Limb (tissue), 2 donors: ENCODE measurements around the gene GPC3.
"Not testable (repeated sequence)": the region's sequence is repeated elsewhere in the genome, so short reads cannot be mapped to it uniquely, and the experiment has no call there.

ENCODE experiments used
- DNase-seq, 2 donors: peaks; one replicate each; pipeline ENCODE4 v3.0.0-alpha.2; 2016; ENCODE audit errors: extremely low spot score in 2 of 2

GPC3 gene

DNA sequence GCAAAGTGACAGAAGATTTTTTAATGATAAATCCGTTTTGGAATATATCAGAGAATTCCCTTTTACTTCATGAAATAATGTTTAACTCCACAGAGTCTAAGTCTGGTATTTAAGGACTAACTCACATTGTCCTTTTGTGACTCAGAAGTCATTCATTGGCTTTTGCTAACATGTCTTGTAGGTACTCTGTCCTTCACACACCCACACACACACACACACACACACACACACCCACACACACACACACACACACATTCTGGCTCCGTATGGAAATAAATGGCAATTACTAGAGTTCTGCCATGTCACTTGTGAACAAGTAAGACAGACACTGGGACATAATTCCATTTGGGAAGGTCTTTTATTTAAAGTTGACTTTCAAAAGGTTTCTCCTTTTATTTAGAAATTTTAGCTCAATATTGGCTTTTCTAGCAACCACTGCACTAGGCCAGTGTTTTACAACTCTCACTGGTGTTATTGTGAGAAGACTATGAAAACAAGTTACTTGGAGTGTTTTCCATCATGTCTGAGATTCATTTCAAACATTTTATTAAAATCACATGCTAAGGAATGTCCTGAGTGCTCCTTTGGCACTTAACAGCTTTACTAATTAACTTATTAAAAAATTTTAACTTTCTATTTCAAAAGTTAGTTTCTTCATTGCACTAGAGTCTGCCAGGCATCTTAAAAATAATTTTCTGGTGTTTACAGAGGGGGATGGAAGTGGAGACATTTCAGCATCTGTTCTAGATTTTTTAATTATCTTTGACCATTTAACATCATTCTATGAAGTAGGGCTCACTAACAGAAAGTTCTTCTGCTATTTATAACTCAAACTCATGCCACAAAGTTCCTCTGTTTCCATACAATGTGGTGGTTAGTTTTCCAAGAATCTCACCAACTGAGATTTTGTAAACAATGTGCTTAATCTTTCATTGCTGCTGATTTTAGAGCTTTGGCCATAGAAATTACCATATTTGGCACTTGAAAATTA, 329.8 kb downstream of the GPC3 start:
- DNase-seq, result no peak

GRCh38 chrX:133654811-133655210, 330.6 kb downstream of the GPC3 start:
- no peak for DNase-seq

- no peak for DNase-seq
Observed at GRCh38 chrX:133653358-133653757, 332.0 kb downstream of the GPC3 start.

DNA sequence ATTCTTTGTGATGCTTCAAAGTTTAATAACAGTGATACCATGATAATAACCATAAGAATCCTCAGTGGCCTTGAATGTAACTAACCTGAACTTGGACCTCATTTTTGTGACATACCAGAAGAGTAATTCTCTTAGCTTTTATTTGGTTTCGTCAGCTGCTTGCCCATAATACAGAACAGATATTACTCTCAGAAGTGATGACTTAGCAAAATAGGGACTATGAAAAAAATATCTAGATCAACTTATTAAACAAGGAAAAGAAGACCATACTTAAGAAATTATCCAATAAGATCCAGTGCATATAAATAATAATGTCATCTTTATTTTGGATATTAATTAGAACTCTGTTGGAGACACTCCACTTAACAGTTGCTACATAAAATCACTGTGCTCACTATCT, 333.2 kb downstream of the GPC3 start:
- DNase-seq, result no peak

DNA sequence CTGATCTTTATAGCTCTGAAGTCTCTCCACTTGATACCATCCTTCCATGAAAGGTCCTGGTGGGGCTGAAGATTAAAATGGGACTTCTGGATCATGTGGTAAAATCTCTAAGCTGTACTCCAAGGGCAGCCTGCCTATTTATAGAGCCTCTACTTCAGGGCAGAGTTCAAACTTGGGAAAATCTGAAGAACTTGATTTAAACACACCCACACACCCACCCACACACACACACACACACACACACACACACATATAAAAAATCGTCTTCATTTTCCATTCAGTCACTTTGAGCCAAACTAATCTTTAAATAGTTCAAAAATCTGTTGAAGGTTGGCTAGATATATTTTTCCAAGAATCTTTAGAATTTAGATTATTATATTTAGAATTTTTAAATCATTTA, 335.2 kb downstream of the GPC3 start:
- no peak for DNase-seq

- DNase-seq, result no peak
Observed at GRCh38 chrX:133649651-133650050, 335.7 kb downstream of the GPC3 start.

- no peak for DNase-seq
Observed at GRCh38 chrX:133648594-133648993, 336.8 kb downstream of the GPC3 start.

GRCh38 chrX:133646719-133647116, 338.7 kb downstream of the GPC3 start:
- DNase-seq, result no peak

DNA sequence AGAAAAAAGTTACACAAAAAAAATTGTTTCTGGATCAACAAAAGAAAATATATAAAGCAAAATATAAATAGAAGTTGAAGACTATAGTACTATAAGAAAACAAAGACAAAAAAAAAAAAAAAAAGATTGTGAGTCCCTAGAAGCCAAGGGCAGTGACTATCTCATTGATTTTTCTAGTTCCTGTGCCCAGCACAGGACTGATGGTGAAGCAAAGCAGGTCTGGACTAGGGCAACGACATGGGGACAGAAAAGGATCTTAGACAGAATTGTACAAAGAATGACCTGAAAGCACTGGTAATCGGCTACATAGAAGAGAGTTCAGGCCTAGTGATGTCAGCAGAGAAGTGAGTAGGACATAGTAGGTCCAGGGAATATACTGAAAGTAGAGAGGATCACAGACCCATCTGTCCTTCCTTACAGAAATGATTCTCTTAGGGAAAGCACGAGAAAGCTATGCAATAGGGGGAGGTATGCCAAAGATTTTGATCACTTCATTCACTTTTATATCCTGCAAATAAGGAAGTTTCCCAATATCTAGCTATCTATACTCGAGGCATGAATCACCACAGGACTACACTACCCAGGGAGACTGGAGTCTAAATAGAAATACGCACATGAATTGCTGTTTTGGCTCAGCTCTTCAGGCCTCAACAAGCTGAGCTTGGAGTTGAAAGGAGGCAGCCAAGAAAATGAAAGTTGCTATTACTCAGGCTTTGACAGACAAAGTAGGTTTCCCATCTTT, 339.2 kb downstream of the GPC3 start:
- no peak for DNase-seq

DNA sequence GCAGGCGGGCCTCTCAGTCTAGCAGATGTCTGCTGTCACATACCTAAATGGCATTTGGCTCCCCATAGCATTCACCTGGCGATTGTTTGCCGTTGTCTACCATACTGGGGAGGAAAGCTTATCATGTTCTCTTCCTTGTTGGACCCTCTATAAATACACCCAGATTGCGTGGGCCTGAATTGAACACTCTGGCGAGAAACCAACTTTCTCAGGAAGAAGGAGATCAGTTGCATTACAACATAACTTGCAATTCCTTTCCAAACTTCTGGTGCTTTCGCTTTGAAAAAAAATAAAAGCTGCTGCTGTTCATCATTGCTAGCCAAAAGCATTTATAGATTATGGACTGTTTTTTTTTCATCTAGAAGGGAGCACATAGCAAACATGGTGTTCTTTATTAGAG, 340.1 kb downstream of the GPC3 start:
- DNase-seq, result peak in 1 of 2 donors; percentile 20

DNA sequence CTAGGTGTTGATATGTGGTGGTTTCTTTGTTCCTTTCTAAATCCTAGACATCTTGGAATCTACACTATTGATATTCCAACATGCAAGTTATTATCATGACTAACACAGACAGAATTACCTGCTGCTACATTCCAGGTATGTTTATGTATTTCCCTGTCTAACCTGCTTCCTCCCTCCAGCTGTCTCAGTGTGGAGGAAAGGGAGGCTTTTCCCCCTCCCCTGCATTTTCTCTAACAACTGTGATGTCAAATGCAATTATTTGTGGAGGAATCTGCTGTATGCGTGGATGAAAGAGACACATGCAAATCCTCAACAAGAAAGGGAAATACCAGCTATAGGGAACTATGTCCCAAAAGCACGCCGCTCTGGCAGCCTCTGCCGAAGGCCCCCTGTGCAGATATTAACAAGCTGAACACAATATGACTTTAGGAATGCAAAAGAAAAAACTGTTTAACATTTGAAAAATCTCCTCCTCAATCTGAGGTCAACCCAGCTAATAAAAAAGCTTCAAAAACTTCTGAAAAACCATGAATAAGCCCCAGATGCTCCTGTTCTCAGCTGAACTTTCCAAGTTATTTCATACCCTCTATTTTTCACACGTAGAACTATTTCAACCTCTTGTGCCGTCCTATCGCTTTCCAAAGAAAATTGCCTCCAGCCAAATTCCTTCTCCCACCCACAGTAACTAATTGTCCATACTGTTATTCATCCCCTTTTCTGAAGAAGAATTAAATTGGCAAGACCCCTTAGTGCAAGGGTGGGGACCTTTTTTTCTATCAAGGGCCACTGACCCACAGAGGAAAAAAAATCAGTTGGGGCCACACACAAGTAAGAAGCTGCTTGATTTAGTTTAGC, 345.0 kb downstream of the GPC3 start:
- DNase-seq, result peak in 1 of 2 donors; percentile 14

DNA sequence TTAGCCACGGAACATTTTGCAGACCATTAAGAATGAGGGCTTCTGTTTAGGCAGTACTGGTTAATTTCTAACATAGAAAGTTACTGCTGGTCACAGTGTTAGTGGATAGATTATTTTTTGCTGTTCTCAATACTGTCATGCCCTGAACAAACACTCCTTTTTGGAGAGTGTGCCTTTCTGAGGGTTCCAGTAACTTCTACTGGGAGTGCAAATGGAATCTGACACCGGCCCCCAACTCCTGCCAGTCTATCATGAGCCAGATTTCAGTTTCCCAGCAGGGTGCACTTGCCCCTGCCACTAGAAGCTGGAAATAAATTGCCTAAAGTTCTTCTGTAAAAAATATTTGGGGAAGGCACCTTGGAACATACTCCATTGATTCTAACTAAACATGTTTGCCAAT, 345.7 kb downstream of the GPC3 start:
- no peak for DNase-seq

- DNase-seq, result peak in 1 of 2 donors; percentile 28
Observed at GRCh38 chrX:133638285-133638684, 347.1 kb downstream of the GPC3 start.

DNA sequence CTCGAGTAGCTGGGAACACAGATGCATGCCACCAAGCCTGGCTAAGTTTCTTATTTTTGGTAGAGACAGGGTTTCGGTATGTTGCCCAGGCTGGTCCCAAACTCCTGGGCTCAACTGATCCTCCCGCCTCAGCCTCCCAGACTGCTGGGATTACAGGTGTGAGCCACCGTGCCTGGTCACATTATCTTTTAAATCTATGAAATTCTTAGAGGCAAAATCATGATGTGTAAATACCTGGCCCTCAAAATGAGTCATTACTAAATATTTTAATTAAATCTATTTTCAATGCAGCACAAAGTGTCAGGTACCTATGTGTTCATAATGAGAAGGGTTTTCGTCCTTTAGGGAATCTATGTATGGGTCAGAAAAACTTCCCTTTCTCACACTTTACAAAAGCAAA, 347.6 kb downstream of the GPC3 start:
- no peak for DNase-seq

GRCh38 chrX:133636009-133636408, 349.4 kb downstream of the GPC3 start:
- no peak for DNase-seq

DNA sequence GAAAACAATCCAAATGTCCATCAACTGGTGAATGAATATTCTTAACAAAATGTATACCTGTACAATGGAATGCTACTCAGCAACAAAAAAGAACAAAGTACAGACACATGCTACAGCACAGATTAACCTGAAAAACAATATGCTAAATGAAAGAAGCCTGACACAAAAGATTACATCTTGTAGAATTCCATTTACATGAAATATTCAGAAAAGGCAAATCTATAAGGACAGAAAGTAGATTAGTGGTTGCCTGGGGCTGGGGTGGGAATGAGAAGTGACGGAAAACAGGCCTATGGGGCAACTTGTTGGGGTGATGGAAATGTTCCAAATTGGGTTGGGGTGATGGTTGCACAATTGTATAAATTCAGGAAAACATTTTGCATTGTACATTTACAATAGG, 351.0 kb downstream of the GPC3 start:
- DNase-seq, result no peak

- DNase-seq, result no peak
Observed at GRCh38 chrX:133633950-133634349, 351.4 kb downstream of the GPC3 start.

GRCh38 chrX:133633162-133633561, 352.2 kb downstream of the GPC3 start:
- DNase-seq, result no peak

DNA sequence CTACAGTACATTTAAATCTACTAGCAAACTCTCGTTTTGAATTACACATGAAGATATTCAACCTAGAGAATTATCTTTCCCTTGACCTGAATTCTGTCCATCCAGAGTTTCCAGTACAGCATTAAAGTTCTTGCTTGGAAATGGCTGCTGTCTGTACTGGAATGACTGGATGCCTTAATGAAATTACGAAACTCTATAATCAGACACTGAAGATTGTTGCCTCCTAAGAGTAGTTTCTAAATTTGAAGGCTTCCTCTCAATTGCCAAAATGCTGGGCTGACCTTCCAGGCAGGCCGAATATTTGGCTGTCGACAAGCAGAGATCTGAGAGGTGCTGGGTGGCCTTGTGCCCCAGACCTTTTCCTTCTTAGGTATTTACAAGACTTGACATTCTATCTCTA, 355.0 kb downstream of the GPC3 start:
- DNase-seq, result no peak

DNA sequence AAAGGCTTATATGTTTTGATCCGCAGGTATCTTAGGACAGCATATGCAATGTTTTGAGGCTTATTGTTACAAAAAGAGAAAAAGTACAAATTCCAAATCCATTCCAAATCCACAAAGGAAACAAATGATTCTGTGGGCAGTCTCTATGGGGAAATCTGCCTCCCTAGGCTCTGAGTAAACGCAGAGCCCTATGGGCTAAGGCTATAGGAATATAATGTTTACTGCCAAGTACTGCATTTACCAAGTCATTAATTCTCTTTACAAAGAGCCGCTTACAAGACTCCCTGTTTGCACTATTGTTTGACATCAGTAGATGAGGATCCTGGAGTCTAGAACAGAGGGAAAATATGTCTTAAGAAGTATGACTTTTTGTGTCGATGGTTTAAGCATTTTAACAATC, 357.7 kb downstream of the GPC3 start:
- no peak for DNase-seq

GRCh38 chrX:133621384-133621783, 364.0 kb downstream of the GPC3 start:
- not testable (repeated sequence) for DNase-seq

DNA sequence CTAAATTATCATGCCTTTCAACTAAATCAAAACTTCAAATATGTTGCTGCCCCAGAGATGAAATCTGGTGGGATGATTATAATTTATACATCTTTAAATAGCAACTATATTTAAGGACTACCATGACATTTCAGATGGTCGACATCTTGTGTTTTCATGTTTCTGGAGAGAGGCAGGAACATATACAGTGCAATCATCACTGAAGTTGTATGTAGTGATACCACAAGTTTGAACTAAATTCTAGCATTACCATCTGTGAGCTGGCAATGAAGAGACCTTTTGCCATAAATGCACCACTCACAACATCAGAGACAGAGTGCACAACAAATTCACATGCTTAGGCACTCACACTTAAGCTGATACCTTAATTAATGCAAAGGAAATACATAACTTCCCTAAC, 373.7 kb downstream of the GPC3 start:
- no peak for DNase-seq
